ENCODE measurements around the gene MFNG. TPM values are rescaled to one million over a fixed set of nuclear protein-coding genes. Genes with fewer than 3 reads are reported as not detected.

MFNG gene
- total and polyA plus RNA-seq, 2 donors (not counting 1 experiment from before 2014, with no cell fraction given), result 95.9 to 125 TPM

DNA sequence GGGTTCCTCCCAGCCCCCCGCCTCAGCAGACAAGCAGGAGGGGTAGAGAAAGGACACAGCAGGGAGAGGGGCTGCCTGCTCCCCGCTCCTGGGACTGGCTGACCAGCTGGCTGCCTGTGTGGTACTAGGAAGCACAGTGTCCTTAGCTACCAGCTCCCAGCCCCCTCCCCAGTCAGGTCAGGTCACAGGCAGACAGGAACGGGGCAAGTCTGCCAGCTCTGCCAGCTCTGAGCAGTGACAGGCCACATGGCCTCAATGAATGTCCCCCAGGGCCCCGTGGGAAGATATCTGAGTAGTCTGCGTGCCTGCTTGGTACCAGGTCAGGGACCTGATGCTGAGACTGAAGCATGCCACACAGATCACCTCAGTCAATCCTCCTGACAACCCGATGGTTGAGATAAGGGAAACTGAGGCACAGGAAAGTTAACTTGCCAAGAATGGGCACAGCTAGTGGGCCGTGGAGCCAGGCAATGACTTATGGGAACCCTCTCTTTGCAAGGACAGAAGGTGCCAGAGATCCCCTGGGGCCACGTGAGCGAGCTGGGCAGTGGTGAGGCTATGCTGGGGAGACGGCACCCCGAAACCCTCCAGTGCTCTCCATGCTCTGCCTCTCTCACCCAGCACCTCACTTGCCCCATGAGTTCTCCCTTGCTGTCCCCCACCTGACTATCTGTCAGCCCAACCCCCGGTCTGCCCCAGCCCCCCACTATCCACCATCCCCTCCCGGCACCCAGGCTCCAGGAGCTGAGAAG, 13.8 kb upstream of the MFNG start:
- POLR2A ChIA-PET, result no interaction called here
- no peak overlapping the region for H3K4me3 ChIP-seq (ENCODE audit: control extremely low read depth in 1 of 5, extremely low read depth in 1 of 5, insufficient read depth in 1 of 5, low read depth in 2 of 5, low read length in 4 of 5)
- TF ChIP-seq, protein P1, sequence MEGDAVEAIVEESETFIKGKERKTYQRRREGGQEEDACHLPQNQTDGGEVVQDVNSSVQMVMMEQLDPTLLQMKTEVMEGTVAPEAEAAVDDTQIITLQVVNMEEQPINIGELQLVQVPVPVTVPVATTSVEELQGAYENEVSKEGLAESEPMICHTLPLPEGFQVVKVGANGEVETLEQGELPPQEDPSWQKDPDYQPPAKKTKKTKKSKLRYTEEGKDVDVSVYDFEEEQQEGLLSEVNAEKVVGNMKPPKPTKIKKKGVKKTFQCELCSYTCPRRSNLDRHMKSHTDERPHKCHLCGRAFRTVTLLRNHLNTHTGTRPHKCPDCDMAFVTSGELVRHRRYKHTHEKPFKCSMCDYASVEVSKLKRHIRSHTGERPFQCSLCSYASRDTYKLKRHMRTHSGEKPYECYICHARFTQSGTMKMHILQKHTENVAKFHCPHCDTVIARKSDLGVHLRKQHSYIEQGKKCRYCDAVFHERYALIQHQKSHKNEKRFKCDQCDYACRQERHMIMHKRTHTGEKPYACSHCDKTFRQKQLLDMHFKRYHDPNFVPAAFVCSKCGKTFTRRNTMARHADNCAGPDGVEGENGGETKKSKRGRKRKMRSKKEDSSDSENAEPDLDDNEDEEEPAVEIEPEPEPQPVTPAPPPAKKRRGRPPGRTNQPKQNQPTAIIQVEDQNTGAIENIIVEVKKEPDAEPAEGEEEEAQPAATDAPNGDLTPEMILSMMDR (IDR thresholded peaks at IDR 0.05), result no peak
- no peak for TF ChIP-seq EZH2 (IDR thresholded peaks at IDR 0.05; ENCODE audit: borderline replicate concordance, insufficient read depth, low read depth, low read length, poor library complexity, severe bottlenecking)
- CTCF ChIA-PET, result interaction anchor here (1.5 to 9.6 kb wide), 3 partner anchors 14 to 232 kb away, joined by 4 to 103 read pairs (median 17); partner anchors contain the start of gene MFNG
- H3K27me3 ChIP-seq (replicated peaks in 1 of 4; ENCODE audit: control extremely low read depth in 1 of 4, control insufficient read depth in 3 of 4, insufficient read depth in 4 of 4, low read length in 3 of 4), result peaks cover 0 to 28% (median 1%) of the 10 kb centered on the region in 4 experiments
- no peaks in the 10 kb centered on the region for H4K20me1 ChIP-seq (ENCODE audit: control insufficient read depth, insufficient read depth, low read length, poor library complexity, severe bottlenecking)
- no peaks in the 10 kb centered on the region for H3K9me3 ChIP-seq (ENCODE audit: control extremely low read depth in 1 of 3, control insufficient read depth in 2 of 3, insufficient read depth in 1 of 3, low read length in 2 of 3)
- 87% methylated on average over 10 of the region's 13 CpGs for WGBS (ENCODE audit: insufficient coverage)
- no peak overlapping the region for H3K27ac Mint-ChIP-seq
- DNase-seq (no peak), ATAC-seq (ENCODE audit: low read depth) (no peak)
- H3K4me1 Mint-ChIP-seq, result no peaks in the 10 kb centered on the region
- no peaks in the 10 kb centered on the region for H3K79me2 ChIP-seq (ENCODE audit: control insufficient read depth, insufficient read depth, low read length)
- H3K4me3 Mint-ChIP-seq, result no peak overlapping the region
- H3K36me3 ChIP-seq (replicated peaks in 1 of 2; ENCODE audit: control extremely low read depth in 1 of 2, control insufficient read depth in 1 of 2, extremely low read depth in 1 of 2, insufficient read depth in 2 of 2, low read length in 1 of 2), result no peaks in the 10 kb centered on the region
- no peaks in the 10 kb centered on the region for H3K9me3 Mint-ChIP-seq (ENCODE audit: insufficient read depth)
- no peak overlapping the region for H3K9ac ChIP-seq (ENCODE audit: low read length)
- no peak overlapping the region for H3K27ac ChIP-seq (ENCODE audit: low read length in 2 of 2)
- H3K4me2 ChIP-seq (replicated peaks; ENCODE audit: low read depth, low read length, poor library complexity, severe bottlenecking), result no peak overlapping the region
- H3K27me3 Mint-ChIP-seq, result peaks cover 20% of the 10 kb centered on the region
- intact Hi-C loops (cut with micrococcal nuclease), result loop anchor here (5.0 kb wide), 1 partner anchor 233 kb away; no protein-coding TSS in a partner anchor
- H2AFZ ChIP-seq (ENCODE audit: insufficient read depth, low read depth, low read length, poor library complexity, severe bottlenecking), result no peak overlapping the region
- H3K4me1 ChIP-seq (ENCODE audit: control insufficient read depth in 2 of 2, insufficient read depth in 2 of 2, low read length in 2 of 2), result peaks cover 0 to 7% of the 10 kb centered on the region in 2 donors

Measured in B cell (primary cell).